ENCODE results near the gene ARMC5.
"Not testable (repeated sequence)": the region's sequence is repeated elsewhere in the genome, so short reads cannot be mapped to it uniquely, and the experiment has no call there.

Gene ARMC5

GRCh38 chr16:31477220-31478216, 18.2 kb downstream of the ARMC5 start:
- peak in 1 of 2 donors; percentile 39 for DNase-seq (ENCODE audit: low read depth in 2 of 2)

GRCh38 chr16:31478956-31479355, 19.7 kb downstream of the ARMC5 start:
- no peak for DNase-seq (ENCODE audit: low read depth in 2 of 2)

GRCh38 chr16:31479751-31480150, 20.4 kb downstream of the ARMC5 start:
- no peak for DNase-seq (ENCODE audit: low read depth in 2 of 2)

- no peak for DNase-seq (ENCODE audit: low read depth in 2 of 2)
Observed at GRCh38 chr16:31480851-31481536, 21.7 kb downstream of the ARMC5 start.

- DNase-seq (ENCODE audit: low read depth in 2 of 2), result no peak
Observed at GRCh38 chr16:31483081-31483480, 23.8 kb downstream of the ARMC5 start, which contains the start of gene SLC5A2. SLC5A2 (plus strand) TSS chr16:31483123; CDS start chr16:31483137, 14 bp downstream.

GRCh38 chr16:31484048-31484447, 24.7 kb downstream of the ARMC5 start:
- DNase-seq (ENCODE audit: low read depth in 2 of 2), result not testable (repeated sequence)

- no peak for DNase-seq (ENCODE audit: low read depth in 2 of 2)
Observed at GRCh38 chr16:31484491-31485171, 25.3 kb downstream of the ARMC5 start.

- DNase-seq (ENCODE audit: low read depth in 2 of 2), result no peak
Observed at GRCh38 chr16:31485571-31485970, 26.3 kb downstream of the ARMC5 start.

GRCh38 chr16:31486045-31486444, 26.7 kb downstream of the ARMC5 start:
- no peak for DNase-seq (ENCODE audit: low read depth in 2 of 2)

- DNase-seq (ENCODE audit: low read depth in 2 of 2), result no peak
Observed at GRCh38 chr16:31487071-31487719, 27.9 kb downstream of the ARMC5 start.

- peak in 1 of 2 donors; percentile 48 for DNase-seq (ENCODE audit: low read depth in 2 of 2)
Observed at GRCh38 chr16:31487720-31488467, 28.6 kb downstream of the ARMC5 start.

GRCh38 chr16:31488468-31489297, 29.4 kb downstream of the ARMC5 start:
- no peak for DNase-seq (ENCODE audit: low read depth in 2 of 2)

GRCh38 chr16:31489298-31489564, 29.9 kb downstream of the ARMC5 start:
- DNase-seq (ENCODE audit: low read depth in 2 of 2), result no peak

- no peak for DNase-seq (ENCODE audit: low read depth in 2 of 2)
Observed at GRCh38 chr16:31489616-31490584, 30.6 kb downstream of the ARMC5 start.

- no peak for DNase-seq (ENCODE audit: low read depth in 2 of 2)
Observed at GRCh38 chr16:31491778-31492418, 32.6 kb downstream of the ARMC5 start.

- DNase-seq (ENCODE audit: low read depth in 2 of 2), result no peak
Observed at GRCh38 chr16:31493506-31494125, 34.3 kb downstream of the ARMC5 start.

- DNase-seq (ENCODE audit: low read depth in 2 of 2), result no peak
Observed at GRCh38 chr16:31496670-31497069, 37.4 kb downstream of the ARMC5 start.

- DNase-seq (ENCODE audit: low read depth in 2 of 2), result no peak
Observed at GRCh38 chr16:31498493-31498892, 39.2 kb downstream of the ARMC5 start.

Data from stimulated activated CD8-positive, alpha-beta memory T cell treated with anti-CD3 and anti-CD28 coated beads, Interleukin-15, amount 100 ng/mL, for 48 hours (primary cell).